OCI-LY3 (cell line): ENCODE results near the gene DSCAM.

Experiments
- EZH2phosphoT487 ChIP-seq: fragments of 200-600 bp; shearing (Covaris generic); IDR thresholded peaks from 2 replicates; pipeline ENCODE4 v1.6.1; 2018; ENCODE audit warnings: antibody characterized with exemption, mixed run types, low read depth
- TF ChIP-seq, protein P1 (sequence below): fragments of 200-600, 300-600 bp; sonication (generic); IDR thresholded peaks from 2 replicates; pipeline ENCODE4 v1.5.1; 2014; ENCODE audit warnings: antibody characterized with exemption, low read length, low read depth

DNA sequence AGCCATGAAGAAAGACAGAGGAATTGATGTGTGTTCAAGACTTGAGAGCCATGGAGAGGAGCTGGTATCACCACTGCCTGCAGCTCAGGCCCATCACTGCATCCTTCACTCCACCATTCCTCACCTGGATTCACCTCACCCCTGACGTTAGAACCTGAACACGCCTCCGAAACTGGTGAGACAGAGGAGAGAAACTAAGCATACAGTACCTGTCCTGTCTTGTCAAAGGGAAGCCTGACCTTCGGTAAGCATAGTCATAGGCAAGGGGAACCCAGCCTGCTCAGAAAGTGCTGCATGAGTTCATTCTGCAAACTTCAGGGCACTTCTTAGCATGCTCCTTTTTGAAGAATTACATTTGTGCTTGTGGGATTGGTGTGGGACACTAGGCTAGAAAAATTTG lies 425.8 kb downstream of the DSCAM start:
- TF ChIP-seq, protein P1, sequence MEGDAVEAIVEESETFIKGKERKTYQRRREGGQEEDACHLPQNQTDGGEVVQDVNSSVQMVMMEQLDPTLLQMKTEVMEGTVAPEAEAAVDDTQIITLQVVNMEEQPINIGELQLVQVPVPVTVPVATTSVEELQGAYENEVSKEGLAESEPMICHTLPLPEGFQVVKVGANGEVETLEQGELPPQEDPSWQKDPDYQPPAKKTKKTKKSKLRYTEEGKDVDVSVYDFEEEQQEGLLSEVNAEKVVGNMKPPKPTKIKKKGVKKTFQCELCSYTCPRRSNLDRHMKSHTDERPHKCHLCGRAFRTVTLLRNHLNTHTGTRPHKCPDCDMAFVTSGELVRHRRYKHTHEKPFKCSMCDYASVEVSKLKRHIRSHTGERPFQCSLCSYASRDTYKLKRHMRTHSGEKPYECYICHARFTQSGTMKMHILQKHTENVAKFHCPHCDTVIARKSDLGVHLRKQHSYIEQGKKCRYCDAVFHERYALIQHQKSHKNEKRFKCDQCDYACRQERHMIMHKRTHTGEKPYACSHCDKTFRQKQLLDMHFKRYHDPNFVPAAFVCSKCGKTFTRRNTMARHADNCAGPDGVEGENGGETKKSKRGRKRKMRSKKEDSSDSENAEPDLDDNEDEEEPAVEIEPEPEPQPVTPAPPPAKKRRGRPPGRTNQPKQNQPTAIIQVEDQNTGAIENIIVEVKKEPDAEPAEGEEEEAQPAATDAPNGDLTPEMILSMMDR = no peak
- no peak for TF ChIP-seq EZH2phosphoT487
